Amygdala (tissue), 56 donors: ENCODE measurements around the gene LILRB2.
"Not testable (repeated sequence)": the region's sequence is repeated elsewhere in the genome, so short reads cannot be mapped to it uniquely, and the experiment has no call there.

Experiments
- DNase-seq, 56 donors: peaks; one replicate each; lab custom pipeline; 2025; lab: John Stamatoyannopoulos, UW

Gene LILRB2

GRCh38 chr19:54245936-54246335, 35.0 kb downstream of the LILRB2 start:
- no peak for DNase-seq

GRCh38 chr19:54243809-54244208, 37.1 kb downstream of the LILRB2 start:
- DNase-seq = not testable (repeated sequence)

GRCh38 chr19:54242646-54243045, 38.3 kb downstream of the LILRB2 start, which contains the start of gene LILRA6:
LILRA6 (minus strand) TSS chr19:54242790.
- not testable (repeated sequence) for DNase-seq

- not testable (repeated sequence) for DNase-seq
Observed at GRCh38 chr19:54242234-54242633, 38.7 kb downstream of the LILRB2 start.

GRCh38 chr19:54240372-54241336, 40.3 kb downstream of the LILRB2 start:
- DNase-seq = not testable (repeated sequence)

- DNase-seq = not testable (repeated sequence)
Observed at GRCh38 chr19:54239491-54240371, 41.2 kb downstream of the LILRB2 start.

- no peak for DNase-seq
Observed at GRCh38 chr19:54233941-54234340, 47.0 kb downstream of the LILRB2 start.

GRCh38 chr19:54231077-54231931, 49.6 kb downstream of the LILRB2 start:
- DNase-seq = peak in 54 of 56 donors; percentile 14 to 93 (median 71)

- no peak for DNase-seq
Observed at GRCh38 chr19:54230031-54230430, 50.9 kb downstream of the LILRB2 start.

GRCh38 chr19:54229146-54229545, 51.8 kb downstream of the LILRB2 start:
- DNase-seq = no peak

- DNase-seq = not testable (repeated sequence)
Observed at GRCh38 chr19:54224619-54225018, 56.3 kb downstream of the LILRB2 start.

- not testable (repeated sequence) for DNase-seq
Observed at GRCh38 chr19:54223937-54224281, 57.0 kb downstream of the LILRB2 start.
